ENCODE results near the gene SLC9A6.

Gene SLC9A6

DNA sequence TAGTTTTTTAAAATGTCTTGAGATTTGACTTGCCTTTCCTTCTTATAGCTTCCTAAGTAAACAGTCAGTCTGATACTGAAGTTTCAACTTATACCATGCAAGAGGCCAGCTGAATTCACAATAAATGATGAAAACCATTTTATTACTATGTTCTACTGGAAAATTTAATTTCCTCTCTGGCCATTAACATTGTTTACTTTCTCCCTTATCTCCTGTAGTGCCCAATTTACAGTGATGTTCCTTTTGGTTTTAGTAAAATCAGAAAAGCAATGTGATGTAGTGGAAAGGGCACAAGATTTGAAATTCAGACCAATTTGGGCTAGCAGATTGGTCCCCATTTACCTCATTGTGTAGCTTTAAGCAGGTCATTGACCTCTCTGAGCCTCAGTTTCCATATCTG, 54.2 kb downstream of the SLC9A6 start:
- Histone ChIP-seq H3K36me3 (ENCODE audit: insufficient read depth, low read length) (peaks cover 3% of the 10 kb centered on the region; the same call in 1 of the 2 replicates), H3K79me2 (ENCODE audit: insufficient read depth, low read length) (no peaks in the 10 kb centered on the region), H3K9me3 (ENCODE audit: insufficient read depth, low read length, severe bottlenecking) (no peaks in the 10 kb centered on the region), H3K4me2 (ENCODE audit: insufficient read depth, low read length) (no peak overlapping the region), H3K4me3 (ENCODE audit: low read depth in 1 of 2, low read length in 2 of 2) (no peak overlapping the region), H4K20me1 (ENCODE audit: insufficient read depth, low read length) (no peaks in the 10 kb centered on the region), H3K27me3 (ENCODE audit: insufficient read depth, low read length, poor library complexity) (no peaks in the 10 kb centered on the region), H3K9ac (ENCODE audit: low read depth, low read length) (no peak overlapping the region), H3K27ac (ENCODE audit: low read length) (no peak overlapping the region), H3K4me1 (ENCODE audit: insufficient read depth, low read length) (no peaks in the 10 kb centered on the region), H2AFZ (ENCODE audit: low read depth, low read length) (no peak overlapping the region)
- no peak for ATAC-seq (ENCODE audit: insufficient read depth, low read depth)
- DNase-seq = no peak
- TF ChIP-seq EZH2 (IDR thresholded peaks at IDR 0.05; ENCODE audit: borderline replicate concordance, low read depth, low read length, severe bottlenecking) = no peak
- TF ChIP-seq, protein P1, sequence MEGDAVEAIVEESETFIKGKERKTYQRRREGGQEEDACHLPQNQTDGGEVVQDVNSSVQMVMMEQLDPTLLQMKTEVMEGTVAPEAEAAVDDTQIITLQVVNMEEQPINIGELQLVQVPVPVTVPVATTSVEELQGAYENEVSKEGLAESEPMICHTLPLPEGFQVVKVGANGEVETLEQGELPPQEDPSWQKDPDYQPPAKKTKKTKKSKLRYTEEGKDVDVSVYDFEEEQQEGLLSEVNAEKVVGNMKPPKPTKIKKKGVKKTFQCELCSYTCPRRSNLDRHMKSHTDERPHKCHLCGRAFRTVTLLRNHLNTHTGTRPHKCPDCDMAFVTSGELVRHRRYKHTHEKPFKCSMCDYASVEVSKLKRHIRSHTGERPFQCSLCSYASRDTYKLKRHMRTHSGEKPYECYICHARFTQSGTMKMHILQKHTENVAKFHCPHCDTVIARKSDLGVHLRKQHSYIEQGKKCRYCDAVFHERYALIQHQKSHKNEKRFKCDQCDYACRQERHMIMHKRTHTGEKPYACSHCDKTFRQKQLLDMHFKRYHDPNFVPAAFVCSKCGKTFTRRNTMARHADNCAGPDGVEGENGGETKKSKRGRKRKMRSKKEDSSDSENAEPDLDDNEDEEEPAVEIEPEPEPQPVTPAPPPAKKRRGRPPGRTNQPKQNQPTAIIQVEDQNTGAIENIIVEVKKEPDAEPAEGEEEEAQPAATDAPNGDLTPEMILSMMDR (IDR thresholded peaks at IDR 0.05; ENCODE audit: borderline replicate concordance, extremely low read depth, low read length, poor library complexity, severe bottlenecking) = no peak

DNA sequence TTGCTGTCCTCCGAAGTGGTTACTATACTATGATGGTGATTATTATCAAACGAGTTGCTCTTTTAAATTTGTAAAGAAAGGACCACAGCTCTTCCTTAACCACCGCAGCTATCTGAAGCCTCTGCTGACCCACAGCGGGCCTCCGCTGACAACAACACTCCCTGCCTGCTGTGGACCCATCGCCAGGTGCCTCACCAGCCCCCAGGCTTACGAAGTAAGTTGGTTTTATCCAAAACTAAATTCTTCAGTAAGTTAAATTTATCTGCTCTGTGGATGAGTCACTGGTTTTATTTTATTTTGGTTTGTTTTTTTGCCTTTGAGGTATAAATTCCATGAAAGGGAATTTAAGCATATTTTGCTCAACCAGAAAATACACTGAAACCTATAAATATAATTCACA, 54.7 kb downstream of the SLC9A6 start:
- DNase-seq (no peak), ATAC-seq (ENCODE audit: insufficient read depth, low read depth) (no peak)
- no peaks in the 10 kb centered on the region for H3K27me3 ChIP-seq (ENCODE audit: insufficient read depth, low read length, poor library complexity)
- no peak overlapping the region for H3K27ac ChIP-seq (ENCODE audit: low read length)
- H3K36me3 ChIP-seq (ENCODE audit: insufficient read depth, low read length) = peaks cover 3% of the 10 kb centered on the region; the same call in 1 of the 2 replicates
- no peaks in the 10 kb centered on the region for H3K9me3 ChIP-seq (ENCODE audit: insufficient read depth, low read length, severe bottlenecking)
- H3K4me1 ChIP-seq (ENCODE audit: insufficient read depth, low read length) = no peaks in the 10 kb centered on the region
- no peak overlapping the region for H3K4me2 ChIP-seq (ENCODE audit: insufficient read depth, low read length)
- no peak overlapping the region for H3K9ac ChIP-seq (ENCODE audit: low read depth, low read length)
- H3K4me3 ChIP-seq (ENCODE audit: low read depth in 1 of 2, low read length in 2 of 2) = no peak overlapping the region
- TF ChIP-seq, protein P1 (IDR thresholded peaks at IDR 0.05; ENCODE audit: borderline replicate concordance, extremely low read depth, low read length, poor library complexity, severe bottlenecking) = no peak
- TF ChIP-seq EZH2 (IDR thresholded peaks at IDR 0.05; ENCODE audit: borderline replicate concordance, low read depth, low read length, severe bottlenecking) = no peak
- no peaks in the 10 kb centered on the region for H4K20me1 ChIP-seq (ENCODE audit: insufficient read depth, low read length)
- H3K79me2 ChIP-seq (ENCODE audit: insufficient read depth, low read length) = no peaks in the 10 kb centered on the region
- no peak overlapping the region for H2AFZ ChIP-seq (ENCODE audit: low read depth, low read length)

DNA sequence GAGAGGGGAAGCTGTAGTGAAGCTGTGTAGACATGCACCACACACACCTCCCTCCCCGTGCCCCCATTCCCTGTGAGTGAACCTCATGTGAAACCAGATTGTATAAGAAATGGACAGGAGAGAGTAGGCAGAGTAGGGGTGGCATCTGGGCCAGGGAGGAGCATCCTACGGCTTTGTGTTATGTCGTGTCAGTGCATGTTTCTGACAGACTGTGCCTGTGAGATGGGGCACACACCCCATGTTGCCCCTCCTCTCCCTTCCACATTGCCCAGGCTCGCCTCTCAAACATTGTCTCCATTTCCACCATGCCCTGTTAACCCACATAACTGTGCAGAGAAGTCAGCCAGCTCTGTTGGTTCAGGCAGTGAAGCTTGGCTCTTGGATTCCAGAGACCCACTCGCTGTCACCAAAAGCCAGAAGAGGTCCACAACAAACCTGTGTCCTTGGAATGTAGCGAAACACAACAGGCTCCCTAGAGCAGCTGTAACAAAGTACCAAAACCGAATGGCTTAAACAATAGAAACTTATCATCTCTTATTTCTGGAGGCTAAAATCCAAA, 56.1 kb downstream of the SLC9A6 start:
- TF ChIP-seq, protein P1 (IDR thresholded peaks at IDR 0.05; ENCODE audit: borderline replicate concordance, extremely low read depth, low read length, poor library complexity, severe bottlenecking) = no peak
- no peak for TF ChIP-seq EZH2 (IDR thresholded peaks at IDR 0.05; ENCODE audit: borderline replicate concordance, low read depth, low read length, severe bottlenecking)
- Histone ChIP-seq H3K4me1 (ENCODE audit: insufficient read depth, low read length) (no peaks in the 10 kb centered on the region), H2AFZ (ENCODE audit: low read depth, low read length) (no peak overlapping the region), H3K4me2 (ENCODE audit: insufficient read depth, low read length) (no peak overlapping the region), H3K27ac (ENCODE audit: low read length) (no peak overlapping the region), H3K27me3 (ENCODE audit: insufficient read depth, low read length, poor library complexity) (no peaks in the 10 kb centered on the region), H3K36me3 (ENCODE audit: insufficient read depth, low read length) (peaks cover 3% of the 10 kb centered on the region; the same call in 1 of the 2 replicates), H3K79me2 (ENCODE audit: insufficient read depth, low read length) (no peaks in the 10 kb centered on the region), H3K9me3 (ENCODE audit: insufficient read depth, low read length, severe bottlenecking) (no peaks in the 10 kb centered on the region), H3K4me3 (ENCODE audit: low read depth in 1 of 2, low read length in 2 of 2) (no peak overlapping the region), H4K20me1 (ENCODE audit: insufficient read depth, low read length) (no peaks in the 10 kb centered on the region), H3K9ac (ENCODE audit: low read depth, low read length) (no peak overlapping the region)
- DNase-seq (no peak), ATAC-seq (ENCODE audit: insufficient read depth, low read depth) (no peak)
